Measurements from ENCODE around the gene MINDY2.

GRCh38 chr15:58731756-58732535 is 39.2 kb upstream of the MINDY2 start:
- TF ChIP-seq EZH2 (IDR thresholded peaks at IDR 0.05; ENCODE audit: low read length, missing control alignments) = no peak
- TF ChIP-seq CTCF (conservative IDR thresholded peaks at IDR 0.05 in 1 of 2, IDR thresholded peaks at IDR 0.05 in 1 of 2; ENCODE audit: low read depth in 1 of 2, low read length in 2 of 2) = no peak

All from fibroblast of lung (primary cell).